ENCODE data around the gene MED7.
A peak's percentile ranks its signal among the peaks of the same experiment; 100 is the strongest.

Gene MED7

GRCh38 chr5:157162919-157163510, 20.4 kb upstream of the MED7 start:
- FAIRE-seq = no peak

- FAIRE-seq = no peak
Measured at GRCh38 chr5:157161996-157162395, 19.3 kb upstream of the MED7 start.

GRCh38 chr5:157160001-157160400, 17.3 kb upstream of the MED7 start:
- no peak for FAIRE-seq

GRCh38 chr5:157159209-157159751, 16.6 kb upstream of the MED7 start:
- no peak for FAIRE-seq

GRCh38 chr5:157157293-157157891, 14.7 kb upstream of the MED7 start:
- FAIRE-seq = no peak

- no peak for FAIRE-seq
Measured at GRCh38 chr5:157155297-157155696, 12.6 kb upstream of the MED7 start.

GRCh38 chr5:157150995-157151394, 8.3 kb upstream of the MED7 start:
- FAIRE-seq = no peak

GRCh38 chr5:157148734-157149615, 6.3 kb upstream of the MED7 start:
- FAIRE-seq = peak; percentile 52

- FAIRE-seq = no peak
Measured at GRCh38 chr5:157143127-157143971, 684 bp upstream of the MED7 start.

GRCh38 chr5:157137691-157138090, 5.0 kb downstream of the MED7 start:
- FAIRE-seq = no peak

GRCh38 chr5:157132281-157132612, 10.4 kb downstream of the MED7 start:
- FAIRE-seq = no peak

- FAIRE-seq = no peak
Measured at GRCh38 chr5:157130925-157131324, 11.7 kb downstream of the MED7 start.

GRCh38 chr5:157121709-157122108, 21.0 kb downstream of the MED7 start:
- no peak for FAIRE-seq

GRCh38 chr5:157120102-157120501, 22.6 kb downstream of the MED7 start:
- no peak for FAIRE-seq

- no peak for FAIRE-seq
Measured at GRCh38 chr5:157116483-157116954, 26.1 kb downstream of the MED7 start.

GRCh38 chr5:157115502-157115901, 27.2 kb downstream of the MED7 start:
- FAIRE-seq = no peak

GRCh38 chr5:157115012-157115411, 27.7 kb downstream of the MED7 start:
- FAIRE-seq = no peak

- FAIRE-seq = no peak
Measured at GRCh38 chr5:157113002-157113401, 29.7 kb downstream of the MED7 start.

GRCh38 chr5:157109744-157110143, 32.9 kb downstream of the MED7 start:
- no peak for FAIRE-seq

GRCh38 chr5:157108976-157109375, 33.7 kb downstream of the MED7 start, which contains the start of gene HAVCR2:
Gene HAVCR2 (minus strand): TSS chr5:157109044. CDS start chr5:157108983, 61 bp downstream.
- FAIRE-seq = no peak

GRCh38 chr5:157107508-157107907, 35.2 kb downstream of the MED7 start:
- no peak for FAIRE-seq

- no peak for FAIRE-seq
Measured at GRCh38 chr5:157106630-157107461, 35.8 kb downstream of the MED7 start.
